H1 (cell line): ENCODE data around the gene CHSY3.

Experiments
- ASH2L ChIP-seq: fragments of 200-600, 300-600 bp; sonication (generic); IDR thresholded peaks from one replicate; pipeline ENCODE4 v1.7.1; 2017; ENCODE audit warnings: low read length
- ATF2 ChIP-seq: IDR thresholded peaks from 2 replicates; pipeline ENCODE4 v1.6.1; 2012; ENCODE audit warnings: low read length, inconsistent platforms
- CEBPB ChIP-seq: IDR thresholded peaks from 2 replicates; pipeline ENCODE4 v1.6.1; 2012; ENCODE audit warnings: low read depth, low read length
- EP300 ChIP-seq, 2 experiments: IDR thresholded peaks; 1 replicate in 1 of 2; 2 replicates in 1 of 2; pipeline ENCODE4 v1.6.1; 2011 to 2012; ENCODE audit warnings: low read depth in 2 of 2, low read length in 2 of 2, mild to moderate bottlenecking in 2 of 2, borderline replicate concordance in 1 of 2, inconsistent platforms in 1 of 2, moderate library complexity in 1 of 2
- GABPA ChIP-seq: IDR thresholded peaks from 2 replicates; pipeline ENCODE4 v1.6.1; 2011; ENCODE audit warnings: mild to moderate bottlenecking, low read length, moderate library complexity, borderline replicate concordance; ENCODE audit not compliant: insufficient read depth
- HDAC2 ChIP-seq, 2 experiments: fragments of 300-600 bp in 1 of 2; sonication (generic) in 1 of 2; IDR thresholded peaks; 2 replicates each; pipeline ENCODE4 v1.6.1; 2011 to 2012; ENCODE audit warnings: low read depth in 2 of 2, low read length in 2 of 2, mild to moderate bottlenecking in 2 of 2, moderate library complexity in 2 of 2, borderline replicate concordance in 1 of 2, inconsistent platforms in 1 of 2
- NRF1 ChIP-seq: IDR thresholded peaks from 2 replicates; pipeline ENCODE4 v1.6.1; 2011; ENCODE audit warnings: mild to moderate bottlenecking, low read depth, low read length, improper control_type of control experiment
- POLR2A ChIP-seq, 2 experiments: IDR thresholded peaks; 1 replicate in 1 of 2; 2 replicates in 1 of 2; pipeline ENCODE4 v1.6.1; 2011; ENCODE audit warnings: low read depth in 2 of 2, low read length in 2 of 2, mild to moderate bottlenecking in 2 of 2; ENCODE audit errors: control extremely low read depth in 1 of 2
- POLR2AphosphoS5 ChIP-seq: IDR thresholded peaks from 2 replicates; pipeline ENCODE4 v1.6.1; 2011; ENCODE audit warnings: low read depth, low read length
- SP2 ChIP-seq: IDR thresholded peaks from 2 replicates; pipeline ENCODE4 v1.6.1; 2012; ENCODE audit warnings: mild to moderate bottlenecking, low read length, inconsistent platforms
- ZNF274 ChIP-seq: IDR thresholded peaks from 2 replicates; pipeline ENCODE4 v1.7.0; 2012; ENCODE audit warnings: low read length, borderline replicate concordance; ENCODE audit errors: extremely low read depth
- TF ChIP-seq, protein P1 (sequence below), 3 experiments: IDR thresholded peaks; 1 replicate in 2 of 3; 2 replicates in 1 of 3; pipeline versions ENCODE4 v1.5.1 to v1.6.1; 2011; ENCODE audit warnings: low read length in 3 of 3, mild to moderate bottlenecking in 3 of 3, inconsistent platforms in 2 of 3, low read depth in 1 of 3, moderate library complexity in 1 of 3; ENCODE audit not compliant: insufficient read depth in 1 of 3; ENCODE audit errors: control extremely low read depth in 1 of 3

DNA sequence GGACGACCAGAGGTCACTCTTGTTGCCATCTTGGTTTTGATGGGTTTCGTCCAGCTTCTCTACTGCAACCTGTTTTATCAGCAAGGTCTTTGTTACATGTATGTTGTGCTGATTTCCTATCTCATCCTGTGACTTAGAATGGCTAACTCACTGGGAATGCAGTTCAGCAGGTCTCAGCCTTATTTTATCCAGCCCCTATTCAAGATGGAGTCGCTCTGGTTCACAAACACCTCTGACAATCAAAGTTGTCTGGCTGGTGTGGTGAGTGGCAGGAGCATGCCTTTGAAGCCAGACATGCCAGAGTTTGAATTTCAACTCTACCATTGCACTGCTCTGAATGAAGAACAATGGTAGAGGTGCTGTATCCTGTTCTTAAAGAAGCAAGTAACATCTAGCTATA lies 253.8 kb downstream of the CHSY3 start:
- no peak for TF ChIP-seq SP2
- TF ChIP-seq NRF1 = no peak
- TF ChIP-seq HDAC2 (IDR thresholded peaks at IDR 0.05; ENCODE audit: borderline replicate concordance in 1 of 2, low read depth in 2 of 2, low read length in 2 of 2) = no peak
- no peak for TF ChIP-seq EP300 (IDR thresholded peaks at IDR 0.05; ENCODE audit: borderline replicate concordance in 1 of 2, low read depth in 2 of 2, low read length in 2 of 2)
- TF ChIP-seq, protein P1, sequence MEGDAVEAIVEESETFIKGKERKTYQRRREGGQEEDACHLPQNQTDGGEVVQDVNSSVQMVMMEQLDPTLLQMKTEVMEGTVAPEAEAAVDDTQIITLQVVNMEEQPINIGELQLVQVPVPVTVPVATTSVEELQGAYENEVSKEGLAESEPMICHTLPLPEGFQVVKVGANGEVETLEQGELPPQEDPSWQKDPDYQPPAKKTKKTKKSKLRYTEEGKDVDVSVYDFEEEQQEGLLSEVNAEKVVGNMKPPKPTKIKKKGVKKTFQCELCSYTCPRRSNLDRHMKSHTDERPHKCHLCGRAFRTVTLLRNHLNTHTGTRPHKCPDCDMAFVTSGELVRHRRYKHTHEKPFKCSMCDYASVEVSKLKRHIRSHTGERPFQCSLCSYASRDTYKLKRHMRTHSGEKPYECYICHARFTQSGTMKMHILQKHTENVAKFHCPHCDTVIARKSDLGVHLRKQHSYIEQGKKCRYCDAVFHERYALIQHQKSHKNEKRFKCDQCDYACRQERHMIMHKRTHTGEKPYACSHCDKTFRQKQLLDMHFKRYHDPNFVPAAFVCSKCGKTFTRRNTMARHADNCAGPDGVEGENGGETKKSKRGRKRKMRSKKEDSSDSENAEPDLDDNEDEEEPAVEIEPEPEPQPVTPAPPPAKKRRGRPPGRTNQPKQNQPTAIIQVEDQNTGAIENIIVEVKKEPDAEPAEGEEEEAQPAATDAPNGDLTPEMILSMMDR (IDR thresholded peaks at IDR 0.05; ENCODE audit: control extremely low read depth in 1 of 3, insufficient read depth in 1 of 3, low read depth in 1 of 3, low read length in 3 of 3) = no peak
- TF ChIP-seq ZNF274 = no peak
- TF ChIP-seq ATF2 = no peak
- no peak for TF ChIP-seq CEBPB
- TF ChIP-seq POLR2A (IDR thresholded peaks at IDR 0.05; ENCODE audit: control extremely low read depth in 1 of 2, low read depth in 2 of 2, low read length in 2 of 2) = no peak
- no peak for TF ChIP-seq POLR2AphosphoS5
- no peak for TF ChIP-seq ASH2L
- no peak for TF ChIP-seq GABPA
